Neuronal stem cell (in vitro differentiated cells): ENCODE results near the gene GPT2.

Source experiments
- DNase-seq: peaks from one replicate; pipeline ENCODE4 v3.0.0-alpha.2; 2013; ENCODE audit warnings: low spot score
- H2AFZ ChIP-seq: one replicate; pipeline ENCODE4 v1.6.1; 2013; ENCODE audit warnings: mild to moderate bottlenecking, low read length, inconsistent platforms
- H2AK5ac ChIP-seq: 2 replicates; pipeline ENCODE4 v1.6.1; 2013; ENCODE audit warnings: low read depth, mild to moderate bottlenecking, inconsistent platforms, low read length, moderate library complexity, mixed read lengths
- H2BK120ac ChIP-seq: 2 replicates; pipeline ENCODE4 v1.6.1; 2013; ENCODE audit warnings: low read depth, mild to moderate bottlenecking, inconsistent platforms, low read length, moderate library complexity, mixed read lengths
- H2BK12ac ChIP-seq: one replicate; pipeline ENCODE4 v1.6.1; 2013; ENCODE audit warnings: low read length, inconsistent platforms
- H2BK15ac ChIP-seq: 2 replicates; pipeline ENCODE4 v1.6.1; 2013; ENCODE audit warnings: mild to moderate bottlenecking, low read length, inconsistent platforms, mixed read lengths
- H2BK5ac ChIP-seq: one replicate; pipeline ENCODE4 v1.6.1; 2013; ENCODE audit warnings: inconsistent platforms, mild to moderate bottlenecking, low read length, moderate library complexity
- H3K14ac ChIP-seq: one replicate; pipeline ENCODE4 v1.6.1; 2013; ENCODE audit warnings: low read length, inconsistent platforms
- H3K18ac ChIP-seq: 2 replicates; pipeline ENCODE4 v1.6.1; 2013; ENCODE audit warnings: low read length, inconsistent platforms
- H3K23ac ChIP-seq: 2 replicates; pipeline ENCODE4 v1.6.1; 2013; ENCODE audit warnings: low read depth, mild to moderate bottlenecking, mixed read lengths, low read length, inconsistent platforms; ENCODE audit not compliant: poor library complexity
- H3K27ac ChIP-seq: replicated peaks from 3 replicates; pipeline ENCODE4 v1.5.1; 2013; ENCODE audit warnings: low read length, inconsistent platforms
- H3K27me3 ChIP-seq, 3 experiments: 2 replicates each; pipeline ENCODE4 v1.6.1; 2013; ENCODE audit warnings: low read length in 3 of 3, mild to moderate bottlenecking in 2 of 3, inconsistent platforms in 1 of 3, low read depth in 1 of 3, mixed read lengths in 1 of 3, moderate library complexity in 1 of 3; ENCODE audit not compliant: control insufficient read depth in 3 of 3, insufficient read depth in 3 of 3
- H3K36me3 ChIP-seq, 2 donors: replicated peaks in 1 of 2; 2 replicates each; pipeline ENCODE4 v1.6.1; 2013; ENCODE audit warnings: low read length in 2 of 2; ENCODE audit not compliant: control insufficient read depth in 2 of 2, insufficient read depth in 2 of 2
- H3K4ac ChIP-seq: 2 replicates; pipeline ENCODE4 v1.6.1; 2013; ENCODE audit warnings: inconsistent platforms, mild to moderate bottlenecking, low read length, moderate library complexity
- H3K4me1 ChIP-seq, 2 donors: 1 replicate in 1 of 2; 2 replicates in 1 of 2; pipeline ENCODE4 v1.6.1; 2013; ENCODE audit warnings: low read length in 2 of 2, low read depth in 1 of 2; ENCODE audit not compliant: control insufficient read depth in 2 of 2, insufficient read depth in 1 of 2
- H3K4me2 ChIP-seq: one replicate; pipeline ENCODE4 v1.6.1; 2013; ENCODE audit warnings: mild to moderate bottlenecking, low read length, inconsistent platforms; ENCODE audit not compliant: insufficient read depth, poor library complexity, severe bottlenecking
- H3K4me3 ChIP-seq, 2 donors: 2 replicates each; pipeline ENCODE4 v1.5.1; 2013; ENCODE audit warnings: low read length in 2 of 2, mild to moderate bottlenecking in 2 of 2, inconsistent platforms in 1 of 2, moderate library complexity in 1 of 2
- H3K79me1 ChIP-seq: one replicate; pipeline ENCODE4 v1.6.1; 2013; ENCODE audit warnings: low read depth, mild to moderate bottlenecking, inconsistent platforms, low read length, moderate library complexity
- H3K9ac ChIP-seq: one replicate; pipeline ENCODE4 v1.6.1; 2013; ENCODE audit warnings: mild to moderate bottlenecking, low read depth, low read length, inconsistent platforms; ENCODE audit not compliant: poor library complexity
- H3K9me3 ChIP-seq, 2 donors: replicated peaks in 1 of 2; 2 replicates each; pipeline versions ENCODE3 to v1.6.1; 2013; ENCODE audit warnings: low read length in 2 of 2, mild to moderate bottlenecking in 2 of 2, inconsistent platforms in 1 of 2, low read depth in 1 of 2, mixed read lengths in 1 of 2, moderate library complexity in 1 of 2; ENCODE audit not compliant: control insufficient read depth in 2 of 2, insufficient read depth in 1 of 2
- H4K8ac ChIP-seq: one replicate; pipeline ENCODE4 v1.6.1; 2013; ENCODE audit warnings: low read depth, mild to moderate bottlenecking, inconsistent platforms, low read length, moderate library complexity
- H4K91ac ChIP-seq: one replicate; pipeline ENCODE4 v1.6.1; 2013; ENCODE audit warnings: low read length, low read depth, mild to moderate bottlenecking, inconsistent platforms; ENCODE audit not compliant: poor library complexity
- WGBS, 2 donors: extraction: QIAGEN DNeasy Blood & Tissue Kit; methylation state at CpG; one replicate each; pipeline ENCODE4 v1.1.7; 2013; ENCODE audit warnings: missing lambda C conversion rate in 2 of 2, mixed read lengths in 1 of 2; ENCODE audit not compliant: insufficient read length in 2 of 2, insufficient replicate concordance in 1 of 2; ENCODE audit errors: extremely low coverage in 2 of 2; 5-methylcytosine and 5-hydroxymethylcytosine counted together

Gene GPT2

GRCh38 chr16:46853713-46854443 lies 30.3 kb upstream of the GPT2 start:
- H2BK120ac ChIP-seq, result no peak overlapping the region
- H4K91ac ChIP-seq, result no peak overlapping the region
- H3K4me1 ChIP-seq, result peaks cover 0 to 4% of the 10 kb centered on the region in 2 donors
- no peak overlapping the region for H3K9ac ChIP-seq
- H2BK15ac ChIP-seq, result no peak overlapping the region
- H3K4me3 ChIP-seq, result peak overlapping the region in 1 of 2 donors; percentile 14
- no peak overlapping the region for H3K18ac ChIP-seq
- H3K4me2 ChIP-seq, result no peak overlapping the region
- no peaks in the 10 kb centered on the region for H3K36me3 ChIP-seq
- no peak overlapping the region for H3K27ac ChIP-seq
- WGBS, 2 donors, result no CpG with 5 or more reads among the region's 5 CpGs
- H3K23ac ChIP-seq, result no peak overlapping the region
- H3K79me1 ChIP-seq, result no peaks in the 10 kb centered on the region
- H2BK5ac ChIP-seq, result no peak overlapping the region
- peak; percentile 67 for DNase-seq
- no peaks in the 10 kb centered on the region for H3K9me3 ChIP-seq
- no peak overlapping the region for H2AK5ac ChIP-seq
- peak overlapping the region; percentile 26 for H2AFZ ChIP-seq
- H2BK12ac ChIP-seq, result no peak overlapping the region
- no peak overlapping the region for H3K4ac ChIP-seq
- H3K14ac ChIP-seq, result no peak overlapping the region
- no peak overlapping the region for H4K8ac ChIP-seq
- H3K27me3 ChIP-seq, result peaks cover 0 to 20% (median 0%) of the 10 kb centered on the region in 3 experiments

- WGBS, 2 donors, result no CpG with 5 or more reads among the region's 2 CpGs
- H3K4ac ChIP-seq, result no peak overlapping the region
- no peak overlapping the region for H3K4me2 ChIP-seq
- no peak overlapping the region for H3K4me3 ChIP-seq
- H3K27ac ChIP-seq, result no peak overlapping the region
- no peak overlapping the region for H4K91ac ChIP-seq
- H2BK12ac ChIP-seq, result no peak overlapping the region
- no peak overlapping the region for H2BK5ac ChIP-seq
- no peak overlapping the region for H3K9ac ChIP-seq
- no peak overlapping the region for H2BK15ac ChIP-seq
- peaks cover 0 to 16% (median 0%) of the 10 kb centered on the region in 3 experiments for H3K27me3 ChIP-seq
- H3K18ac ChIP-seq, result no peak overlapping the region
- H3K36me3 ChIP-seq, result no peaks in the 10 kb centered on the region
- H2AFZ ChIP-seq, result no peak overlapping the region
- H2AK5ac ChIP-seq, result no peak overlapping the region
- H3K79me1 ChIP-seq, result no peaks in the 10 kb centered on the region
- H3K9me3 ChIP-seq, result no peaks in the 10 kb centered on the region
- peaks cover 0 to 4% of the 10 kb centered on the region in 2 donors for H3K4me1 ChIP-seq
- H4K8ac ChIP-seq, result no peak overlapping the region
- no peak overlapping the region for H3K14ac ChIP-seq
- no peak overlapping the region for H2BK120ac ChIP-seq
- no peak for DNase-seq
- no peak overlapping the region for H3K23ac ChIP-seq
These were observed 29.3 kb upstream of the GPT2 start for GRCh38 chr16:46854846-46855245.

DNA sequence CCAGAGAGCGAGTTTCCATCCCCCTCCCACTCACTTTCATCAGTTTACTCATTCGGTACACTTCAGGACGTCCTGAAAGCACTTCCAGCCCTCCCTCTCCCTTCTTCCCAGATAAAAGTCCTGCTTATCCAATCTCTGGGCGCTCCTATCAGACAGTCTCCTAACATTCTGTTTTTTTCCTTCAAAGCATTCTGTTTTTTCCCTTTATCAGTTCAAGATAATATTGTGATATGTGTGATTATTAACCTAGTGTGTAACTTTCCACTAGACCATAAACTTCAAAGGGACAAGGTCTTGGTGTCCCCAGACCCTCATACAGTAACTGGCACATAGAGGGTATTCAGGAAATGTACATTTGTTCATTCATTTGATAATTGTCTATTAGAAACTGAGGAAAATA lies 28.8 kb upstream of the GPT2 start:
- H3K4me1 ChIP-seq, result peaks cover 0 to 4% of the 10 kb centered on the region in 2 donors
- no peak overlapping the region for H3K4ac ChIP-seq
- no peak overlapping the region for H4K8ac ChIP-seq
- no peak overlapping the region for H3K4me3 ChIP-seq
- H3K79me1 ChIP-seq, result no peaks in the 10 kb centered on the region
- no peak overlapping the region for H2AK5ac ChIP-seq
- no peak overlapping the region for H3K9ac ChIP-seq
- H2BK5ac ChIP-seq, result no peak overlapping the region
- no peak overlapping the region for H2BK15ac ChIP-seq
- peaks cover 0 to 16% (median 0%) of the 10 kb centered on the region in 3 experiments for H3K27me3 ChIP-seq
- H2AFZ ChIP-seq, result no peak overlapping the region
- no peak overlapping the region for H2BK120ac ChIP-seq
- H3K14ac ChIP-seq, result no peak overlapping the region
- no peak overlapping the region for H3K27ac ChIP-seq
- no peak overlapping the region for H3K18ac ChIP-seq
- H3K9me3 ChIP-seq, result no peaks in the 10 kb centered on the region
- DNase-seq, result no peak
- H3K4me2 ChIP-seq, result no peak overlapping the region
- no peak overlapping the region for H3K23ac ChIP-seq
- H3K36me3 ChIP-seq, result no peaks in the 10 kb centered on the region
- WGBS, 2 donors, result no CpG with 5 or more reads among the region's 4 CpGs
- H4K91ac ChIP-seq, result no peak overlapping the region
- H2BK12ac ChIP-seq, result no peak overlapping the region

- H3K27ac ChIP-seq, result no peak overlapping the region
- H3K4ac ChIP-seq, result no peak overlapping the region
- no peak overlapping the region for H3K18ac ChIP-seq
- H2BK12ac ChIP-seq, result no peak overlapping the region
- H4K91ac ChIP-seq, result no peak overlapping the region
- no peak overlapping the region for H2BK120ac ChIP-seq
- no peak overlapping the region for H4K8ac ChIP-seq
- H3K23ac ChIP-seq, result no peak overlapping the region
- no peak overlapping the region for H2BK15ac ChIP-seq
- H3K4me2 ChIP-seq, result no peak overlapping the region
- H3K27me3 ChIP-seq, result peaks cover 0 to 12% (median 0%) of the 10 kb centered on the region in 3 experiments
- H2BK5ac ChIP-seq, result no peak overlapping the region
- peak overlapping the region; percentile 73 for H3K14ac ChIP-seq
- peaks cover 0 to 4% of the 10 kb centered on the region in 2 donors for H3K4me1 ChIP-seq
- no CpG with 5 or more reads among the region's 6 CpGs for WGBS, 2 donors
- no peaks in the 10 kb centered on the region for H3K79me1 ChIP-seq
- H3K4me3 ChIP-seq, result no peak overlapping the region
- H3K9me3 ChIP-seq, result no peaks in the 10 kb centered on the region
- no peak for DNase-seq
- H3K9ac ChIP-seq, result no peak overlapping the region
- H3K36me3 ChIP-seq, result no peaks in the 10 kb centered on the region
- H2AFZ ChIP-seq, result no peak overlapping the region
- no peak overlapping the region for H2AK5ac ChIP-seq
These were observed 26.7 kb upstream of the GPT2 start for GRCh38 chr16:46857368-46857945.
